K562 (cell line): ENCODE data around the gene PDZD2. TPM values are rescaled to one million over a fixed set of nuclear protein-coding genes. Genes with fewer than 3 reads are reported as not detected.

Experiments
- ATAC-seq: fragments of 200-7000 bp; cut with Tn5 transposase; 3 replicates; pipeline ENCODE4 v1.9.1; 2020; ENCODE audit warnings: moderate library complexity
- BruUV-seq: library from RNA; stranded (reverse); fragments of 400-500 nt; replicated peaks from 2 replicates; lab custom pipeline; 2021; lab: Mats Ljungman, UMichigan
- CTCF ChIA-PET: fragments of 300-600 bp; formaldehyde crosslinking; extraction: SDS; loops from one replicate; lab custom pipeline; 2021; ENCODE audit warnings: low intra/inter-chr PET ratio; lab: Yijun Ruan, JAX
- POLR2A ChIA-PET: fragments of 300-600, 350-650 bp; sonication (Branson Sonifier 250); formaldehyde crosslinking; extraction: SDS; loops from one replicate; lab custom pipeline; 2021; ENCODE audit warnings: antibody characterized with exemption, inconsistent platforms; lab: Yijun Ruan, JAX
- DNase-seq, 4 experiments: peaks; one replicate each; pipeline versions ENCODE4 v3.0.0 to v3.0.0-alpha.2; 2011 to 2018; ENCODE audit warnings: low spot score in 3 of 4, mixed read lengths in 3 of 4; ENCODE audit errors: extremely low read depth in 1 of 4
- FAIRE-seq: peaks from 2 replicates; lab custom pipeline; 2011; peaks lifted over from hg19 to GRCh38; lab: Jason Lieb, UNC
- H2AFZ ChIP-seq: 2 replicates; pipeline ENCODE4 v1.6.0; 2011; ENCODE audit warnings: low read depth, low read length, control low read depth, inconsistent platforms
- H3K27ac ChIP-seq: fragments of 200-600 bp; 3 replicates; pipeline ENCODE4 v1.8.0; 2011; ENCODE audit warnings: low read depth, mild to moderate bottlenecking, control low read depth, inconsistent platforms, low read length, moderate library complexity, mixed read lengths; ENCODE audit errors: extremely low read depth
- H3K27me3 ChIP-seq, 2 experiments: fragments of 300-600 bp in 1 of 2; 2 replicates in 1 of 2; 3 replicates in 1 of 2; pipeline versions ENCODE4 v1.6.0 to v1.8.0; 2011; ENCODE audit warnings: inconsistent platforms in 2 of 2, low read length in 2 of 2, mild to moderate bottlenecking in 1 of 2, mixed read lengths in 1 of 2, moderate library complexity in 1 of 2; ENCODE audit not compliant: control insufficient read depth in 2 of 2, insufficient read depth in 2 of 2
- H3K36me3 ChIP-seq: fragments of 300-600 bp; 3 replicates; pipeline ENCODE4 v1.8.0; 2011; ENCODE audit warnings: mild to moderate bottlenecking, low read length, inconsistent platforms; ENCODE audit not compliant: control insufficient read depth, insufficient read depth
- H3K4me1 ChIP-seq, 2 experiments: fragments of 200-600 bp in 1 of 2; replicated peaks in 1 of 2; 2 replicates in 1 of 2; 3 replicates in 1 of 2; pipeline versions ENCODE4 v1.5.1 to v1.8.0; 2011; ENCODE audit warnings: inconsistent platforms in 2 of 2, low read length in 2 of 2, mild to moderate bottlenecking in 1 of 2, mixed read lengths in 1 of 2, moderate library complexity in 1 of 2; ENCODE audit not compliant: control insufficient read depth in 2 of 2, insufficient read depth in 2 of 2
- H3K4me2 ChIP-seq: 2 replicates; pipeline ENCODE4 v1.6.1; 2011; ENCODE audit warnings: low read length, control low read depth, inconsistent platforms, mixed read lengths; ENCODE audit not compliant: insufficient read depth
- H3K4me3 ChIP-seq: fragments of 200-600 bp; sonication (generic), shearing (Covaris generic); 2 replicates; pipeline ENCODE4 v1.5.1; 2016; ENCODE audit warnings: control low read depth, inconsistent platforms
- H3K79me2 ChIP-seq: fragments of 200-600 bp; 3 replicates; pipeline ENCODE4 v1.8.0; 2011; ENCODE audit warnings: low read length, inconsistent platforms; ENCODE audit not compliant: control insufficient read depth, insufficient read depth
- H3K9ac ChIP-seq, 2 experiments: 2 replicates each; pipeline versions ENCODE4 v1.6.0 to v1.6.1; 2011; ENCODE audit warnings: low read depth in 2 of 2, low read length in 2 of 2, control low read depth in 1 of 2, inconsistent platforms in 1 of 2, mild to moderate bottlenecking in 1 of 2, mixed read lengths in 1 of 2; ENCODE audit not compliant: insufficient read depth in 1 of 2
- H3K9me1 ChIP-seq: one replicate; pipeline ENCODE4 v1.6.0; 2011; ENCODE audit warnings: inconsistent platforms, mild to moderate bottlenecking, low read length, moderate library complexity; ENCODE audit not compliant: control insufficient read depth, insufficient read depth
- H3K9me3 ChIP-seq: replicated peaks from 2 replicates; pipeline ENCODE4 v1.5.1; 2011; ENCODE audit warnings: low read depth, low read length, inconsistent platforms; ENCODE audit not compliant: control insufficient read depth, insufficient read depth
- H4K20me1 ChIP-seq: replicated peaks from 2 replicates; pipeline ENCODE4 v1.6.1; 2011; ENCODE audit warnings: low read length, inconsistent platforms, mixed read lengths; ENCODE audit not compliant: control insufficient read depth, insufficient read depth
- ASH1L ChIP-seq: fragments of 450-650 bp; IDR thresholded peaks from 2 replicates; pipeline ENCODE4 v1.6.1; 2018; ENCODE audit warnings: borderline replicate concordance, mild to moderate bottlenecking, low read depth; ENCODE audit not compliant: partially characterized antibody
- ATF3 ChIP-seq, 2 experiments: fragments of 450-650 bp in 1 of 2; sonication (generic) in 1 of 2; formaldehyde crosslinking in 1 of 2; IDR thresholded peaks in 1 of 2; conservative IDR thresholded peaks in 1 of 2; 2 replicates each; pipeline versions ENCODE4 v1.6.1 to v1.8.1; 2016 to 2023; ENCODE audit warnings: mild to moderate bottlenecking in 2 of 2, moderate library complexity in 2 of 2, inconsistent platforms in 1 of 2, missing genetic modification reagents in 1 of 2
- BDP1 ChIP-seq: IDR thresholded peaks from 3 replicates; pipeline ENCODE4 v1.6.1; 2011; ENCODE audit not compliant: insufficient read length, insufficient read depth
- ELF1 ChIP-seq: fragments of 200-800 bp; sonication (Bioruptor generic); IDR thresholded peaks from 2 replicates; pipeline ENCODE4 v1.6.1; 2016; ENCODE audit warnings: missing genetic modification characterization, missing compliant biosample characterization
- GABPA ChIP-seq: fragments of 200-800 bp; sonication (Bioruptor generic); conservative IDR thresholded peaks from 2 replicates; pipeline ENCODE4 v1.6.1; 2016; ENCODE audit warnings: low read depth, missing genetic modification characterization, missing compliant biosample characterization
- HMG20A ChIP-seq: fragments of 450-650 bp; formaldehyde crosslinking; conservative IDR thresholded peaks from 2 replicates; pipeline ENCODE4 v1.4.0; 2020; ENCODE audit warnings: mild to moderate bottlenecking, mixed read lengths
- HNRNPUL1 ChIP-seq: fragments of 200-400 bp; formaldehyde crosslinking; IDR thresholded peaks from 2 replicates; pipeline ENCODE4 v1.6.1; 2017; ENCODE audit warnings: low read length
- KDM5B ChIP-seq: fragments of 200-600 bp; sonication (generic); IDR thresholded peaks from 2 replicates; pipeline ENCODE4 v1.6.1; 2012; ENCODE audit warnings: low read depth, mild to moderate bottlenecking, moderate library complexity, low read length, control low read depth, inconsistent platforms; ENCODE audit not compliant: insufficient replicate concordance
- XRCC4 ChIP-seq: IDR thresholded peaks from one replicate; pipeline ENCODE4 v1.6.1; 2011; ENCODE audit not compliant: insufficient read depth, insufficient read length; ENCODE audit errors: extremely low read depth
- WGBS: fragments of 100-300 bp; shearing (Covaris generic); methylation state at CpG from one replicate; pipeline ENCODE4 v1.1.6; 2016; ENCODE audit warnings: low coverage, mixed read lengths; ENCODE audit not compliant: insufficient coverage; ENCODE audit errors: missing lambda C conversion rate; 5-methylcytosine and 5-hydroxymethylcytosine counted together
- in situ Hi-C: fragments of 300-500 bp; cut with MboI; formaldehyde crosslinking; loops from 4 replicates; pipeline ENCODE4 v1.15.0; 2018; ENCODE audit warnings: inconsistent platforms, mixed read lengths
- intact Hi-C: fragments of 100-400 bp; cut with micrococcal nuclease; formaldehyde crosslinking; loops from 2 replicates; pipeline ENCODE4 v1.14.2; 2022
- polyA plus RNA-seq, 8 experiments: library from polyadenylated mRNA; depleted of rRNA in 4 of 8; stranded (reverse) in 5 of 8; unstranded in 3 of 8; fragments of >200 nt; fragmentation: Nextera tagmentation in 2 of 8; fragmentation: Illumina TruSeq in 1 of 8; extraction: Ambion mirVana in 2 of 8; extraction: Trizol in 1 of 8; gene quantifications; 2 replicates each; pipeline versions ENCODE4 v1.2.1 to v1.2.3, GENCODE V29; 2011 to 2014; ENCODE audit warnings: inconsistent platforms in 1 of 8, missing spikeins in 1 of 8
- total RNA-seq, 7 experiments: library from RNA; depleted of rRNA in 6 of 7; stranded (reverse); fragments of >200 nt in 6 of 7; fragmentation: Illumina TruSeq in 2 of 7; extraction: Trizol in 2 of 7; gene quantifications; 2 replicates each; pipeline versions ENCODE4 v1.2.1 to v1.2.3, GENCODE V29; 2011 to 2021; ENCODE audit warnings: low replicate concordance in 1 of 7

PDZD2 gene
- total and polyA plus RNA-seq, 9 of the 15 experiments (the other 6 are each of a cell fraction or from before 2014, with no cell fraction given): 0.02 to 0.08 (median 0.04) TPM; not detected in 6

- no peak for DNase-seq
Measured at GRCh38 chr5:31990701-31991110, 351.8 kb downstream of the PDZD2 start.

GRCh38 chr5:31992377-31992776 is 353.4 kb downstream of the PDZD2 start:
- WGBS: 2% methylated on average over 2 of the region's 2 CpGs
- no peaks in the 10 kb centered on the region for H3K79me2 ChIP-seq
- H2AFZ ChIP-seq: no peak overlapping the region
- H3K9me1 ChIP-seq: no peaks in the 10 kb centered on the region
- H3K36me3 ChIP-seq: no peaks in the 10 kb centered on the region
- no peaks in the 10 kb centered on the region for H3K9me3 ChIP-seq
- intact Hi-C loops (no loop called here), in situ Hi-C loops (no loop called here)
- no peaks in the 10 kb centered on the region for H3K4me1 ChIP-seq
- ChIA-PET POLR2A (no interaction called here), CTCF (no interaction called here)
- H4K20me1 ChIP-seq: no peaks in the 10 kb centered on the region
- no peak overlapping the region for H3K9ac ChIP-seq
- ATAC-seq (no peak), FAIRE-seq (no peak), DNase-seq (no peak)
- no peak overlapping the region for H3K27ac ChIP-seq
- BruUV-seq: no TSS peak
- H3K4me3 ChIP-seq: no peak overlapping the region
- H3K4me2 ChIP-seq: no peak overlapping the region
- H3K27me3 ChIP-seq: peaks cover 37 to 45% of the 10 kb centered on the region in 2 experiments
- TF ChIP-seq ATF3 (IDR thresholded peaks at IDR 0.05) (no peak), ATF3 (CRISPR knock-in tag; conservative IDR thresholded peaks at IDR 0.05) (no peak), XRCC4 (no peak), BDP1 (no peak), ASH1L (no peak)

More at GRCh38 chr5:31990701-31991110, 351.8 kb downstream of the PDZD2 start:
- ChIA-PET POLR2A (no interaction called here), CTCF (no interaction called here)
- TF ChIP-seq HMG20A: no peak
- TF ChIP-seq HNRNPUL1: no peak
- no peak for TF ChIP-seq KDM5B
- no peak for TF ChIP-seq ELF1 (tag)
- no peak for TF ChIP-seq GABPA
- no peaks in the 10 kb centered on the region for H3K79me2 ChIP-seq
- H2AFZ ChIP-seq: no peak overlapping the region
- H3K27ac ChIP-seq: no peak overlapping the region
- 2% methylated on average over 3 of the region's 3 CpGs for WGBS
- no peak overlapping the region for H3K4me2 ChIP-seq
- intact Hi-C loops (no loop called here), in situ Hi-C loops (no loop called here)
- no peak for ATAC-seq
- H3K9me1 ChIP-seq: no peaks in the 10 kb centered on the region
- no peaks in the 10 kb centered on the region for H4K20me1 ChIP-seq
- no peaks in the 10 kb centered on the region for H3K36me3 ChIP-seq
- no peak overlapping the region for H3K9ac ChIP-seq
- H3K4me1 ChIP-seq: no peaks in the 10 kb centered on the region
- no TSS peak for BruUV-seq
- H3K4me3 ChIP-seq: no peak overlapping the region
- no peaks in the 10 kb centered on the region for H3K9me3 ChIP-seq
- no peak for FAIRE-seq
- peaks cover 28 to 32% of the 10 kb centered on the region in 2 experiments; a peak in 4 of 5 replicates for H3K27me3 ChIP-seq
